Measurements from ENCODE around the gene TMEM52.

DNA sequence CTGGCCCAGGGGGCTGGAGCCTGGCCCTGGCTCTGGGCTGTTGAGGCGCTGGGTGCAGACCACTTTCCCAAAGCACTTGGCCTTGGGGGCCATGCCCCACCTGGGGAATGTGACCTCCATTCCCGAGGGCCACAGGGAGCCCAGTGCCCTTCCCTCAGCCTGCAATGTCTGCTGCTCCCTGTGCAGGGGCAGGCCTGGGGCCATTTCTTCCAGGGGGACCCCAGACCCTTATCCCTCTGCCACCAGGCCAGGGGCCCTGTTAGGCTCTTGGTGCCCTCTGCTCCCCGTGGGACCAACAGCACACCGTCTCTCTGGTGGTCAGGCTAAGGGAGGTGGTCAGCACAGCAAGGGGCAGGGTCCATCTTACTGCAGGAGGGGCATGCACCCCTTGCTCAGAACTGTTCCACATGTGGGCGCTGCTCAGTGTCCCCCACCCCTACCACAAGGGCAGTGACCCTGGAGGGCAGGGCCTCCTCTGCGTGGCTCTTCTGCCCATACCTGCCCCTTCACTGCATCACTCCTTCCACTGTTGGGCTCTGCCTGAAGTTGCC is 1.1 kb upstream of the TMEM52 start:
- TF ChIP-seq CTCF (IDR thresholded peaks at IDR 0.05) (no peak), POLR2A (IDR thresholded peaks at IDR 0.05) (no peak)

Data from esophagus squamous epithelium (tissue), 4 donors.